Raji (cell line): ENCODE data around the gene CCRL2.

Experiments used
- POLR2A ChIP-seq: IDR thresholded peaks from 2 replicates; pipeline ENCODE4 v1.6.1; 2011; ENCODE audit warnings: low read depth, low read length, control low read depth; ENCODE audit not compliant: insufficient read depth

Gene CCRL2

GRCh38 chr3:46395210-46395661 lies 11.8 kb upstream of the CCRL2 start:
- no peak for TF ChIP-seq POLR2A

DNA sequence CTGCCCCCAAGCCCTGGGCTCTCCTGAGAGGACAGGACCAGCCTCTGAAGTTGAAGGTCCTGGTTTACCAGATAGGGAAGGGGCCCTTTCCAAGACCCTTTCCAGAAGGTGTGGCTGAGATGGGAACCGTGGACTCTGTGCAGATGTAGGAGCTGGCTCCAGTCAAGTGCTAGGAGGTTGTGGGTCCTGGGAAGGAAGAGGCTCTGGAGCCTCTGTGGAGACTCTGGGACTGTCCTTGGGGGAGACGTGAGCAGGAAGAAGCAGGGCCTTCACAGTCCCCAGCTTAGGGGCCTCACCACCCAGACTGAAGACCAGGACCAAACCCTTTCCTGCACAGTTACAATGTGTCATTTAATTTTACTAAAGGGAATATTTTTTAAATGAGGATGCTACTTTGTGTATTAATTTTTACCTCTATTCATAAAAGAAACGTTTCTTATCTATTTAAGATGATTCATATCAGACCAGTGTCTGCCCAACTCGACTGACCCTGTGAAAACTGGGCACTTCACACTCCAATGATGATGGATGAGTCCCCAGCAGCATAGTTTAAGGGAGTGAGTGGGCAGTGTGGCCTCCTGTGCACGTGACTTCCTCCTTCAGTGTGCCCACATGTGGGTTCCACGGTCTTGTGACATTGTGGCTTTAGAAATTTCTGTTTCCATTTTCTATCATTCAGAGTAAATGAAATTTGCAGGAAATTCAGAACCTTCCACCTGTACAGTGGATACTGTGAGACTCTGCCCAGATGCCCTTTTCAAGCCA lies 11.1 kb upstream of the CCRL2 start:
- no peak for TF ChIP-seq POLR2A

DNA sequence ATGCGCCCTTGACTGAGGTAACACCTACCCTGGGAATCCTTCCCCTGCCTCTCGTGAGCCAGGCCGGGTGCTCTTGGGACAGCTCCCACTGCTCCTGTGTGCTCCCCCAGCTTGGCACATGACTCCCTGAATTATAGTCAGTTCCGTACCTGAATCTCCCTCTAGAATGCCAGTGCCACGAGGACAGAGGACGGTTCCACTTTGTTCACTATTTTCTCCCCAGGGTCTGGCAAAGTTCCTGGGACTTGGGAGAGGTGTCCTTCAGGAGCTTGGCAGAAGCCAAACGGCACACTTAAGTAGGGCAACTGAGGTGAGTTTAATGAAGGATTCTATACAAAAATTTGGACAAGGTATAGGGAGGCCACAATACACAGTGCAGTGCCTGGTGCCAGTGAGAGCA lies 9.9 kb upstream of the CCRL2 start:
- TF ChIP-seq POLR2A: no peak

GRCh38 chr3:46398186-46398955 lies 8.7 kb upstream of the CCRL2 start:
- TF ChIP-seq POLR2A: no peak

DNA sequence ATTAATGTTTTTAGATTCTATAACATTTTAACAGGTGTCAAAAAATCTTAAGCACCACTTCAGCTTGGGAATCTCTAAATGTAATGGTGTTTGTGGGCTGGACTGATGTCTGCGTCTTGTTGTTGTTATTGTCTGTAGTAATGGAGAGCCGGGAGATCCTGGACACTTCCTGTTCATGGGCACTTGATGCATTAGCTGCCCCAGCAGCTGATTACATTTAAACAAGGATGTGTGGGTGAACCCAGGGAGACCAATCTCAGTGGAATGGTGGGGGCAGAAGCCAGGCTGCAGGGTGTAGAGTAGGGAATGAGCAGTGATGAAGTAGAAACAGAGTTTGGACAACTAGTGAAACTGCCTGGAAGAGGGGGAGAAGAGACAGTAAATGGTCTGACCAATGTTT lies 8.0 kb upstream of the CCRL2 start:
- TF ChIP-seq POLR2A: no peak

- no peak for TF ChIP-seq POLR2A
Observed at GRCh38 chr3:46399557-46399956, 7.5 kb upstream of the CCRL2 start.

DNA sequence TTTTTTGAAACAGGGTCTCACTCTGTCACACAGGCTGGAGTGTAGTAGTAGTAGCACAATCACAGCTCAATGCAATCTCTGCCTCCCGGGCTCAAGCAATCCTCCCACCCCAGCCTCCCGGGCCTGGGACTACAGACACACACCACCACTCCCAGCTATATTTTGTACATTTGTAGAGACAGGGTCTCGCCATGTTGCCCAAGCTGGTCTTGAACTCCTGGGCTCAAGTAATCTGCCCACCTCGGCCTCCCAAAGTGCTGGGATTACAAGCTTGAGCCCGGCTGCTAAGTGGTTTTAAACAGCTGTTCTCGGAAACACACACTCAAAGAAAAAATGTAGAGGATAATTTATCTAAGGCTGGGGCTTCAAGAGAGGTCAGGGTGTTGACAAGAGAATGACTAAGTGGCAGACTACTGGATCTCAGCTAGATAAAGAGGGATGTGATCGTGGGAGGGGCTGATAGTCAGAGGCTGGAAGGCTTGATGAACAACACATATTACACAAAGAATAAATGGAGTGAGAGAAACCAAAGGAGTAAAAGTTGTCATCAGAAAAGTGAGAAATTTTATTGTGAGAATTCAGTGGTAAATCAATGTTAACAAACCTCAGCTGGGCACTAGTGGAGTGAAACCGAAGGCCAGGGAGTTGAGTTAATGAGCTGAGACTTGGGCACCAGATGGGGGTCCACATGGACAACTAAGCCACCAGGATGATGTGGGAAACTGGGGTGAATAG lies 6.9 kb upstream of the CCRL2 start:
- TF ChIP-seq POLR2A: no peak

- TF ChIP-seq POLR2A: no peak
Observed at GRCh38 chr3:46400846-46401245, 6.2 kb upstream of the CCRL2 start.

GRCh38 chr3:46401579-46401978 lies 5.5 kb upstream of the CCRL2 start:
- no peak for TF ChIP-seq POLR2A

DNA sequence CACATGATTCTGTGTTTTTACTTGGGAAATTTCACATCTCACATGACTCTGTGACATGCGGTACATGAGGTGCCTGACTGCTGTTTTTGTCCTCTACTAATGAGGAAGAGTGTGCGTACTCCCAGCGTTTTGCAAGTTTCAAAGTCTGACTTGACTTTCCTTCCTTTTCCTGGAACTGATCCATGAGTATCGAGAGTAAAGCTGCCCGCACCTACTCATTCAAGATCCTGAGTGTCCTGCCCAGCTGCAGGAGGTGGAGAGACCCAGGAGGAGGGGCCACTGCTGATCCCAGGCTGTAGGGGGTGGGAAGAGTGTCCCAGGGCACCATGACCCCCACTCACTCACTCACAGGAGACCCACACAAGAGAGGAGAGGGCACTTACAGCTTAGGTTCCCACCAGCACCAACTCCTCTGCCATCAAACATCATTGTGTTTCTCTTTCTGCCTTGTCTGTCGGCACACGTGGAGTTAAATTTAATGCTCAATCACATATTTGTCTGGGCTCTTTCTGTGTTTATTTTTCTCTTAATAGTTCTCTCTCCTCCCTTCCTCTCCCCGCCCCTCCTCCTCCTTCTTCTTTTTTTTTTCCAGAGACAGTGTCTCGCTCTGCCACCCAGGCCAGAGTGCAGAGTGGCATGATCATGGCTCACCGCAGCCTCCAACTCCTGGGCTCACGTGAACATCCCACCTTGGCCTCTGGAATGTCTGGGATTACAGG lies 1.6 kb upstream of the CCRL2 start:
- no peak for TF ChIP-seq POLR2A

DNA sequence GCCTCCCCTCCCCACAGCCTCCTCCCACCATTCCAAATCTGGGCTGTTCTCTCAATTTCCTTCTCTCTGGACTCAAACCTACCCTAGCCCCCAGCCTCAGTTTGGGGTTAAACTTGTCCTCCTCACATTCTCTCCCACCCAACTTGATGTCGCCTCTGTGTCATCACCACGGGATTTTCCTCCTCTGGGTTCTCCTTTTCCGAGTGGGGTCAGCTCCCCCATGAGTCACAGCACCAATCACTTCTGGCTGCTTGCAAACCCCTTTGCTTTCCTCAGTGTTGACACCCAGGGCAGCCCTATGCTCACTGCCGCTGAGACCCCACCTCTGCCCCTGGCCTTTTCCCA lies 644 bp upstream of the CCRL2 start:
- TF ChIP-seq POLR2A: no peak

DNA sequence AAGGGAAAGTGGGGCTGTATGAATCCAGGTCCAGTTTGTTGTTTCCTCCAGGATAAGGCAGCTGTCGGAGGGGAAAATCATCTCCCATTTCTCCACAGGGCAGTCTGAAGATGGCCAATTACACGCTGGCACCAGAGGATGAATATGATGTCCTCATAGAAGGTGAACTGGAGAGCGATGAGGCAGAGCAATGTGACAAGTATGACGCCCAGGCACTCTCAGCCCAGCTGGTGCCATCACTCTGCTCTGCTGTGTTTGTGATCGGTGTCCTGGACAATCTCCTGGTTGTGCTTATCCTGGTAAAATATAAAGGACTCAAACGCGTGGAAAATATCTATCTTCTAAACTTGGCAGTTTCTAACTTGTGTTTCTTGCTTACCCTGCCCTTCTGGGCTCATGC lies 911 bp downstream of the CCRL2 start:
- no peak for TF ChIP-seq POLR2A

DNA sequence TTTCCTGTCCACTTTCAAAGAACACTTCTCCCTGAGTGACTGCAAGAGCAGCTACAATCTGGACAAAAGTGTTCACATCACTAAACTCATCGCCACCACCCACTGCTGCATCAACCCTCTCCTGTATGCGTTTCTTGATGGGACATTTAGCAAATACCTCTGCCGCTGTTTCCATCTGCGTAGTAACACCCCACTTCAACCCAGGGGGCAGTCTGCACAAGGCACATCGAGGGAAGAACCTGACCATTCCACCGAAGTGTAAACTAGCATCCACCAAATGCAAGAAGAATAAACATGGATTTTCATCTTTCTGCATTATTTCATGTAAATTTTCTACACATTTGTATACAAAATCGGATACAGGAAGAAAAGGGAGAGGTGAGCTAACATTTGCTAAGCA lies 1.8 kb downstream of the CCRL2 start:
- TF ChIP-seq POLR2A: no peak

GRCh38 chr3:46409739-46410489 lies 2.9 kb downstream of the CCRL2 start:
- TF ChIP-seq POLR2A: no peak
